DMS79 (cell line): ENCODE data around the gene GNGT1.
"Not testable (repeated sequence)": the region's sequence is repeated elsewhere in the genome, so short reads cannot be mapped to it uniquely, and the experiment has no call there.

Source experiments
- DNase-seq: peaks from one replicate; lab custom pipeline; 2025; lab: John Stamatoyannopoulos, UW

GNGT1 gene

GRCh38 chr7:93910076-93910994, 4.0 kb downstream of the GNGT1 start:
- DNase-seq: no peak

DNA sequence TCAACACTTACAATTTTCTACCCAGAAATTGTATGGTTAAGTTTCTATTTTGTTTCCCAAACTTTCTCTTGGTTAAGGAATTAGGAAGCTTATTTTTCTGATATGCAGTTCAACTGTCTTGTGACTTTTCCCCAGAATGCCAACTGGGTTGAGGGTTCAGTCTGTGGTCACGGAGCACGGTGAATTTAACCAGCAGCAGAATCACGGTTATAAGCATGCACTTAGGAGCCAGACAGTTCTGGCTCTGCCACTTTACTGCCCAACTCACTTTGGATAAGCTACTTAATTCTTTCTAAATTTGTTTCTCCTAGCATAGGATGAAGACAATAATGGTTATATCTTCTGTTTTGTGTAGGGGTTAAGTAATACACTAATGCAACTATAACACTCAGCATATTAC, 4.9 kb downstream of the GNGT1 start:
- not testable (repeated sequence) for DNase-seq

GRCh38 chr7:93911661-93912060, 5.3 kb downstream of the GNGT1 start:
- DNase-seq: not testable (repeated sequence)

- DNase-seq: no peak
Observed at GRCh38 chr7:93913197-93913596, 6.8 kb downstream of the GNGT1 start.

- DNase-seq: no peak
Observed at GRCh38 chr7:93914581-93915066, 8.3 kb downstream of the GNGT1 start.

DNA sequence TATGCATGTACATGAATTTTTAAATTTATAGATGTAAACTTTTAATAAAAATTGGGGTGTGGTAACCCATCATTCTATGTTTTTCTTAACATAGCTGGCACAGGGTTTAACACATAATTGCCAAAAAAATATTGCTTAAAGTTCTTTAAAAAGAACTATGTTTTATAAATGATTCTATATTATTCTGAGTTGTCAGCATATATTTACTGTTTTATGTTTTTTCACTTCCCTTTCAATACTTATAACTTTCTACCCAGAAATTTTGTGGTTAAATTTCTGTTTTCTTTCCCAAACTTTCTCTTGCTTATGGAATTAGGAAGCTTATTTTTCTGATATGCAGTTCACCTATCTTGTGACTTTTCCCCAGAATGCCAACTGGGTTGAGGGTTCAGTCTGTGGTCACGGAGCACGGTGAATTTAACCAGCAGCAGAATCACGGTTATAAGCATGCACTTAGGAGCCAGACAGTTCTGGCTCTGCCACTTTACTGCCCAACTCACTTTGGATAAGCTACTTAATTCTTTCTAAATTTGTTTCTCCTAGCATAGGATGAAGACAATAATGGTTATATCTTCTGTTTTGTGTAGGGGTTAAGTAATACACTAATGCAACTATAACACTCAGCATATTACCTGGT, 9.0 kb downstream of the GNGT1 start:
- DNase-seq: not testable (repeated sequence)

DNA sequence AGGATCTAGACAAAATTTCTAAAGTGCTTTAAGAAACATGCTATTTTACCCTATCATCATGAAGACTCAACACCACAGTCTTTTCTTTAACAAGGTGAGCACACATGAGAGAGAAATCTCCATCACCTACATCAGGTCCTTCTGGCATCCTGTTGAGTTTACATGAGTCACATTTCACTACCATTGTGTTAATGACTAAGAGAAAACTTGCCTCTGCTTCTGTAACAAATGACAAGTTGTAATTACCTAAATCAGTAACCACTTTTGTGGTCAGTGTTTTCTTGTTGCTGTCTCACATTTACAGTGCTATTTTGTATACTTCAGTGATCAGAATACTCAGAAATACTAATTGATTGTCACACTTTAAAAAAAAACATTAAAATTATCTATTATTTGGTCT, 9.5 kb downstream of the GNGT1 start:
- DNase-seq: not testable (repeated sequence)

GRCh38 chr7:93916315-93916714, 9.9 kb downstream of the GNGT1 start:
- DNase-seq: not testable (repeated sequence)

DNA sequence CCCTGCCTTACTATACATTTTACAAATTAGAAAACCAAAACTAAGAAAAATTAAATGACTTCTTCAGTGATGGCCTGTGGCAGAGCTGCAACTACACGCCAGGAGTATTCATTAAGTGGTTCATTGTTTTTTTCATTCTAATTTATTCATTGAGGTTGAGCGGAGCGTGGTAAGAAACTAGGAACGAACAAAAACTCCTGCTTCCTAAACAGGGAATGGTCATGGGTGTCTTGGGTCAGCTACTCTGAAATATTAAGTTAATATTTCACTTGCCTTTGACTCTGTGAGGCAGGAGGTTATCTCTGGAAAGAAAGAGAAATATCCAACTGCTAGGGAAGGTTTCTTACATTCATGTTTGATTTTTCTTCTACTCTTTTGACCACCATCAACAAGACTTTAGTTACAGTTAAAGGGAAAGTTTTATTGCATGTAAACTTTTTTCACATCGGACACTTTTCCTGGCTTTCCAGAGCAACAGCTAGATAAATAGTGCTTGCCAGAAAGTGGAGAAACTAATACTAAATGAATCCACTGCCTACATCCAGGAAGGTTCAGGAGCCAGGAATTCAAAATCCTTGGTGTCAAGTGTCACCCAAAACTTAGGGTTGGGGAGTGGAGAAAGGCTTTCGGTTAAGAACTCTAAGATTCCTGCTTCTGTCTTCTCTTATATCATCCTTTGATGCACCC, 14.3 kb downstream of the GNGT1 start:
- no peak for DNase-seq

- no peak for DNase-seq
Observed at GRCh38 chr7:93921186-93921585, 14.8 kb downstream of the GNGT1 start.

DNA sequence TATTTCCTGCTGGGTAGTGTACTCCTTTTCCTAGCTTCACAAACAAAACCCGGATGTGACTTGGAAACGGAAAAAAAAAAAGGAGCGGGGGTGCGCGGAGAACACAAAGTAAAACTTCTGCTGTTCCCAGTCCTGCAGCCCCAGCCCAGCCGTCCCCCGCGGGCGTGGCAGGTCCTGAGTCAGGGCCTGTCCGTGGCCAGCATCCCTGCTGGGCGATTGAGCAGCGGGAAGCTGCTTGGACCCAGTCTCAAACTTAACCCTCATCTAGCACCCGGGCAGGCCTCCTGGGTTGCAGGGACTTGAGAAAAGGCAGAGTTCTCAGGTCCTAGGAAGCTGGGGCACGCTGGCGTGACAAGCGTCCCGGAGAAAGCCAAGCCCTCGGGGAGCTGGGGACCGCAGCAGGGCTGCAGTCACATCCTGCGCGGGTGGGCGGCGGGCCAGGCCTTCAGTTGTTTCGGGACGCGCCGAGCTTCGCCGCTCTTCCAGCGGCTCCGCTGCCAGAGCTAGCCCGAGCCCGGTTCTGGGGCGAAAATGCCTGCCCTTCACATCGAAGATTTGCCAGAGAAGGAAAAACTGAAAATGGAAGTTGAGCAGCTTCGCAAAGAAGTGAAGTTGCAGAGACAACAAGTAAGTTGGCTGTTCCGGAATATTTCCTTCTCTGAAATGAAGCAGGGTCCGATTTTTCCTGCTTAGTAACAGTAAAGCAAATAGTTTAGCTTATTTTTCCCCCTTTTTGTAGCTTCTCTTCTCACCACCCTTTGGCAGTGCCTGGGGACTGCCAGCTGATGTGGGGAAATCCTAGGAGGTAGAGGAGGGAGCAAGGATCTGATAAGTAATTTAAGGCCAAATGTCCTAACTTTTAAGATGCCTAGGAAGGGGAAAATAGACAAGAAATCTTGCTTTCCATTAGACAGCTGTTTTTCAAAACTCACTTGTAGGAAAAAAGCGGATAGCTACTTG, 15.5 kb downstream of the GNGT1 start, which contains the start of gene GNG11:
TSS of gene GNG11 (plus strand) at position 129 of the 960 bp plus-strand sequence. CDS start at position 532, 403 bp downstream.
- peak; percentile 8 for DNase-seq

GRCh38 chr7:93923296-93923695, 16.9 kb downstream of the GNGT1 start:
- no peak for DNase-seq

DNA sequence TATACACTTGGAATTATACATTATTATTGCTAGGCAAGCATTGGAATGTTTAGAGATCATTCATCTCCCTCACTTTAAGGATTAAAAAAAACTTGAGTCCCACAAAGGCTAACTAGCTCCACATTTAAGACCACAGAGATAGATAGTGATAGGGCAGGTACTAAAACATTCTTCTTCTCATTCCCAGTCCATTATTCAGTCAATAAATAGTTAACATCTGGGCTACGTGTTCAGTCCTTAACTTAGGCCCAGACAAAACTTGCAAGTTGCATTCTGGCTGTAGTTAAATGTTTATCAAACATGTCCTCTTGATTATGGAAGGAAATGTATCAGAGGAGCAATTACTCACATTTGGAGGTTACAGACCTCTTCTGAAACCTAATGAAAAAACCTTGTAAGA, 17.6 kb downstream of the GNGT1 start:
- no peak for DNase-seq

- no peak for DNase-seq
Observed at GRCh38 chr7:93926800-93927199, 20.4 kb downstream of the GNGT1 start.

DNA sequence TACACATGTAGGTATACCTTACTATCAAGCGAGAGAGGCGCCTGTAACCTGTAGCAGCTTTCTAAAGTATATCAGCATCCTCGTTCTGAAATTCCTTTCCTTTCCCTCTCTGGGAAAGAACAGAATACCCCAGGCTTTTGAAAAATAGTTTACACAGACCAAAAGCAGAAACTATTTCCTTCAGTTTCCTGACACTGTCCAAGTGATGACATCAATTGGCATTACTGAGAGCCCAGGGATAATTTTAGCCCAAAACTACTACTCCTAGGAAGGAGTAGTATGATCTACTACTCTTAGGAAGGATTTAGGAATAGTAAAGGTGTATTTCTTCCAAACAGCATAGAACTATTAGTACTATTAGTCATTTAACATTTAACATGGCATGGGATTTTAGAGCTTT, 21.2 kb downstream of the GNGT1 start:
- DNase-seq: no peak

DNA sequence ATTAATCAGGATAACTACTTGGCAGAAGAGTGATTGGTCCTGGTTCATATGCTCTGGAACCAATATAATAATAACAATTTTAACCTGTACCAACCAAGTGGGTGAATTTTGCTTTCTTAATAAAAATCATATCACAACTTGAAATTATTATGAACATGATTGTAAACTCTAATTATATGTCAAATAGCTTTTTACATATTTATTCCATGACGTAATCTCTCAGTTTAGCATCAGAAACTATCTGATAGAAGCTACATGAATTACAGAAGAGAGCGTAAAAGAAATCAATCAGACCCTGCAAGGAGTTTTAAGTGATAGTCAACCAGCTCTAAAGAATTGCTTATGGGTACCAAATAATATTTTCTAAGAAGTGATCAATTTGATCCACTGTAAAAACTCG, 25.3 kb downstream of the GNGT1 start:
- no peak for DNase-seq

DNA sequence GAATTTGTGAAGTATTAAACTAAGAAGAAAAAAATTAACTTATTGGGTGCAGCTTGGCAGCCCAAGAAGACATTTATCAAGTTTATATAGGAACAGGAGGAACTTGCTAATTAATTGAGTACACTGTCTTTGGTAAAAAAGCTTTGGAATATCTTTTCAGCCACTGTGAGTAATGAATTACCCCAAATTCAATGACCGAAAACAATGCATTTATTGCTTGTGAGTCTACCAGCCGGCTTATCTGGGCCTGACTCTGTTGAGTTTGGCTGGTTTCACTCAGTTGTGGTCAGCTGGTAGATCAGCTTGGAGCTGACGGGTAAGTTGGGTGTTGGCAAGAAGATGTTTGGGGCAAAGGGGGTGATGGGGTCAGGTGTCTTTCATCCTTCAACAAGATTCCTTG, 26.8 kb downstream of the GNGT1 start:
- DNase-seq: no peak

- no peak for DNase-seq
Observed at GRCh38 chr7:93935102-93935501, 28.7 kb downstream of the GNGT1 start.

DNA sequence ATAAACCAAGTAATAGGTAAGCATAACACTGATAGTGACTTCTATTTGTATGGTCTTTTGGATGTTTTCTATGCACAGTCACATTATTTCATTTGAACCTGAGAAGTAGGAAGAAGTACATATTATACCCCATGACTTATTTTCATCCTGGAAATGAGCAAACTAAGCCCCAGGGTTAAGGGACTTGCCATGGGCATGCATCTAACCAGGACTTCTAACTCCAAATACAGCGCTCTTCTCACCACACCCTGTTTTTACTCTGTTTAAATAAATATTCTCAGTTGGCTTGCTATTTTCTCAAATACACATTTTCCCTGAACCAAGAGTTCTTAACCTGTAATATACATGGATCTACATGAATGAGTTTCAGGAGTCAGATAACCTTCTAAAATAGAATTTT, 31.5 kb downstream of the GNGT1 start:
- no peak for DNase-seq

DNA sequence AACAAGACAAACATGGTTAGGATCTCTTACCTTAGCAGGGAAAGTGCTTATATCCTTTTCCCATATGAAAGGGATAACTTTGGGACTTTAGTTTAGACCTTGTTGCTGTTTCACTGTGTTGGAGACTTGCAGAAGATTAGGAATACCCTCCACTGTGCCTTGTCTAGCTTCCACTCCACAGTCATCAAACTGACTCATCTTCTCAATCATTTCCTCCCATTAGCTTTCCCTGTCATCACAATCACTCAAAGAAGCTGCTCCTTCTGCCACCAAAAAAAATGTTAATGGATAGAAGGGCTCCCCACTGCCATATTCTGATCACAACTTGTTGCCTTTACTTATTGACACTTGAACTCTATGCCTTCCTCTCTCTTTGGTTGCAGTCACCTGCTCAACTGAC, 31.9 kb downstream of the GNGT1 start:
- DNase-seq: no peak

DNA sequence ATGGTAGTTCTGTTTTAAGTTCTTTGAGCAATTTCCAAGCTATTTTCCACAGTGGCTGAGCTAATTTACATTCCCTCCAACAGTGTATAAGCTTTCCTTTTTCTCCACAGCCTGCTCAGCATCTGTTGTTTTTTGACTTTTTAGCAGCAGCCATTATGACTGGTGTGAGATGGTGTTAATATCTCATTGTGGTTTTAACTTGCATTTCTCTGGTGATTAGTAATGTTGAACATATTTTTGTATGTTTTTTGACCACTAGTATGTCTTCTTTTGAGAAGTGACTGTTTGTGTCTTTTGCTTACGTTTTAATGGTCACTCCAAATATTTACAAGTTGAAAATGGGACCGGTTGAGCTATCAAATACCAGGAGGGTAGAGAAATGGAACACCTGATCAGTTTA, 35.6 kb downstream of the GNGT1 start:
- DNase-seq: no peak
